ENCODE results near the gene KASH5. TPM values are rescaled to one million over a fixed set of nuclear protein-coding genes. Genes with fewer than 3 reads are reported as not detected.

KASH5 gene
- total RNA-seq, 5 donors from 2014 or later (not counting 1 experiment from before 2014, with no cell fraction given): 0.25 to 0.26 TPM; not detected in 3

GRCh38 chr19:49422407-49423070 is 34.5 kb downstream of the KASH5 start:
- H3K27me3 Mint-ChIP-seq: peaks cover 87 to 92% of the 10 kb centered on the region in 2 donors
- DNase-seq (peak in 22 of 35 experiments; percentile 22 to 69 (median 42)), ATAC-seq (replicated peaks in 1 of 4) (peak; percentile 36 to 50 (median 46))
- peak overlapping the region; percentile 63 to 82 (median 76) for H3K4me3 Mint-ChIP-seq
- no peaks in the 10 kb centered on the region for H3K9me3 Mint-ChIP-seq
- H3K27me3 ChIP-seq (replicated peaks in 1 of 2; ENCODE audit: control insufficient read depth in 2 of 2, extremely low read depth in 1 of 2, insufficient read depth in 2 of 2, low read length in 1 of 2): peaks cover 12 to 95% of the 10 kb centered on the region in 2 experiments
- H3K4me1 ChIP-seq (ENCODE audit: control insufficient read depth in 1 of 2, extremely low read depth in 1 of 2, insufficient read depth in 2 of 2, low read length in 2 of 2): peaks cover 13 to 50% of the 10 kb centered on the region in 2 experiments
- CTCF ChIA-PET: interaction anchor here in 1 of 2 donors (0.5 kb wide), 1 partner anchor 84 kb away, joined by 4 read pairs; no protein-coding TSS in a partner anchor
- H3K9me3 ChIP-seq: no peaks in the 10 kb centered on the region
- peak overlapping the region; percentile 16 to 74 for H3K4me3 ChIP-seq (ENCODE audit: control insufficient read depth in 1 of 2, extremely low read depth in 1 of 2, low read length in 1 of 2)
- H3K36me3 Mint-ChIP-seq: peaks cover 6% of the 10 kb centered on the region
- peak overlapping the region in 1 of 2 donors; percentile 65 for H3K27ac Mint-ChIP-seq
- no peak overlapping the region for H3K27ac ChIP-seq (ENCODE audit: low read length)
- POLR2A ChIA-PET: no interaction called here
- H3K4me1 Mint-ChIP-seq: peaks cover 52 to 69% (median 64%) of the 10 kb centered on the region in 3 donors
- H3K36me3 ChIP-seq (ENCODE audit: control insufficient read depth in 2 of 2, extremely low read depth in 1 of 2, insufficient read depth in 1 of 2, low read length in 1 of 2): no peaks in the 10 kb centered on the region
- 5% methylated on average over 58 of the region's 58 CpGs for WGBS (ENCODE audit: insufficient coverage)

- no peaks in the 10 kb centered on the region for H3K9me3 Mint-ChIP-seq
- Histone ChIP-seq H3K27ac (ENCODE audit: low read length) (no peak within 1 kb of the TSS), H3K27me3 (replicated peaks in 1 of 2; ENCODE audit: control insufficient read depth in 2 of 2, extremely low read depth in 1 of 2, insufficient read depth in 2 of 2, low read length in 1 of 2) (peaks cover 12 to 96% of the 10 kb centered on the region in 2 experiments), H3K36me3 (ENCODE audit: control insufficient read depth in 2 of 2, extremely low read depth in 1 of 2, insufficient read depth in 1 of 2, low read length in 1 of 2) (no peaks in the 10 kb centered on the region), H3K4me1 (ENCODE audit: control insufficient read depth in 1 of 2, extremely low read depth in 1 of 2, insufficient read depth in 2 of 2, low read length in 2 of 2) (peaks cover 15 to 58% of the 10 kb centered on the region in 2 experiments), H3K9me3 (no peaks in the 10 kb centered on the region), H3K4me3 (ENCODE audit: control insufficient read depth in 1 of 2, extremely low read depth in 1 of 2, low read length in 1 of 2) (peak within 1 kb of the TSS; percentile 16 to 74)
- peaks cover 59 to 76% (median 70%) of the 10 kb centered on the region in 3 donors for H3K4me1 Mint-ChIP-seq
- no peak for DNase-seq
- peak in 2 of 4 experiments; percentile 2 to 6 for ATAC-seq (replicated peaks in 1 of 4)
- peaks cover 6% of the 10 kb centered on the region for H3K36me3 Mint-ChIP-seq
- peak within 1 kb of the TSS; percentile 63 to 82 (median 76) for H3K4me3 Mint-ChIP-seq
- peaks cover 86 to 92% of the 10 kb centered on the region in 2 donors for H3K27me3 Mint-ChIP-seq
- ChIA-PET CTCF (no interaction called here), POLR2A (interaction anchor here in 1 of 2 donors (0.7 kb wide), 1 partner anchor 12 kb away, joined by 4 read pairs; no protein-coding TSS in a partner anchor)
- peak within 1 kb of the TSS in 1 of 2 donors; percentile 71 for H3K27ac Mint-ChIP-seq
- 6% methylated on average over 38 of the region's 42 CpGs for WGBS (ENCODE audit: insufficient coverage)
Measured at GRCh38 chr19:49423071-49423984, 35.3 kb downstream of the KASH5 start, which contains the start of gene PTH2. PTH2 (minus strand) TSS chr19:49423441; CDS start chr19:49423339, 102 bp downstream.

GRCh38 chr19:49423985-49424303 is 35.9 kb downstream of the KASH5 start:
- Mint-ChIP-seq H3K36me3 (peaks cover 6% of the 10 kb centered on the region), H3K4me1 (peaks cover 62 to 80% (median 75%) of the 10 kb centered on the region in 3 donors), H3K9me3 (no peaks in the 10 kb centered on the region), H3K27me3 (peaks cover 85 to 91% of the 10 kb centered on the region in 2 donors), H3K4me3 (peak overlapping the region; percentile 53 to 82 (median 63)), H3K27ac (peak overlapping the region in 1 of 2 donors; percentile 58)
- ATAC-seq (replicated peaks in 1 of 4) (peak; percentile 16 to 54 (median 47)), DNase-seq (peak in 1 of 35 experiments; percentile 63)
- CTCF ChIA-PET: no interaction called here
- peaks cover 15 to 64% of the 10 kb centered on the region in 2 experiments for H3K4me1 ChIP-seq (ENCODE audit: control insufficient read depth in 1 of 2, extremely low read depth in 1 of 2, insufficient read depth in 2 of 2, low read length in 2 of 2)
- no peaks in the 10 kb centered on the region for H3K36me3 ChIP-seq (ENCODE audit: control insufficient read depth in 2 of 2, extremely low read depth in 1 of 2, insufficient read depth in 1 of 2, low read length in 1 of 2)
- 0% methylated on average over 1 of the region's 3 CpGs for WGBS (ENCODE audit: insufficient coverage)
- POLR2A ChIA-PET: interaction anchor here (0.6 to 0.7 kb wide), 2 partner anchors 13 to 18 kb away, joined by 4 read pairs; no protein-coding TSS in a partner anchor
- H3K4me3 ChIP-seq (ENCODE audit: control insufficient read depth in 1 of 2, extremely low read depth in 1 of 2, low read length in 1 of 2): peak overlapping the region in 1 of 2 donors; percentile 19
- H3K9me3 ChIP-seq: no peaks in the 10 kb centered on the region
- H3K27me3 ChIP-seq (replicated peaks in 1 of 2; ENCODE audit: control insufficient read depth in 2 of 2, extremely low read depth in 1 of 2, insufficient read depth in 2 of 2, low read length in 1 of 2): peaks cover 12 to 96% of the 10 kb centered on the region in 2 experiments
- no peak overlapping the region for H3K27ac ChIP-seq (ENCODE audit: low read length)

GRCh38 chr19:49425178-49425577 is 37.1 kb downstream of the KASH5 start, which contains the start of gene GFY:
GFY (plus strand) TSS chr19:49425388; CDS start chr19:49426431, 1,043 bp downstream.
- Mint-ChIP-seq H3K36me3 (peaks cover 6% of the 10 kb centered on the region), H3K4me3 (peak within 1 kb of the TSS in 1 of 3 donors; percentile 82), H3K4me1 (peaks cover 62 to 80% (median 77%) of the 10 kb centered on the region in 3 donors), H3K27ac (no peak within 1 kb of the TSS), H3K9me3 (no peaks in the 10 kb centered on the region), H3K27me3 (peaks cover 80 to 89% of the 10 kb centered on the region in 2 donors)
- H3K9me3 ChIP-seq: no peaks in the 10 kb centered on the region
- H3K4me3 ChIP-seq (ENCODE audit: control insufficient read depth in 1 of 2, extremely low read depth in 1 of 2, low read length in 1 of 2): no peak within 1 kb of the TSS
- no peaks in the 10 kb centered on the region for H3K36me3 ChIP-seq (ENCODE audit: control insufficient read depth in 2 of 2, extremely low read depth in 1 of 2, insufficient read depth in 1 of 2, low read length in 1 of 2)
- ATAC-seq (replicated peaks in 1 of 4): no peak
- H3K4me1 ChIP-seq (ENCODE audit: control insufficient read depth in 1 of 2, extremely low read depth in 1 of 2, insufficient read depth in 2 of 2, low read length in 2 of 2): peaks cover 15 to 64% of the 10 kb centered on the region in 2 experiments
- CTCF ChIA-PET: no interaction called here
- no peak for DNase-seq
- POLR2A ChIA-PET: interaction anchor here in 1 of 2 donors (0.5 kb wide), 1 partner anchor 31 kb away, joined by 3 read pairs; no protein-coding TSS in a partner anchor
- peaks cover 15 to 99% of the 10 kb centered on the region in 2 experiments for H3K27me3 ChIP-seq (replicated peaks in 1 of 2; ENCODE audit: control insufficient read depth in 2 of 2, extremely low read depth in 1 of 2, insufficient read depth in 2 of 2, low read length in 1 of 2)
- 73% methylated on average over 7 of the region's 7 CpGs for WGBS (ENCODE audit: insufficient coverage)
- H3K27ac ChIP-seq (ENCODE audit: low read length): no peak within 1 kb of the TSS

DNA sequence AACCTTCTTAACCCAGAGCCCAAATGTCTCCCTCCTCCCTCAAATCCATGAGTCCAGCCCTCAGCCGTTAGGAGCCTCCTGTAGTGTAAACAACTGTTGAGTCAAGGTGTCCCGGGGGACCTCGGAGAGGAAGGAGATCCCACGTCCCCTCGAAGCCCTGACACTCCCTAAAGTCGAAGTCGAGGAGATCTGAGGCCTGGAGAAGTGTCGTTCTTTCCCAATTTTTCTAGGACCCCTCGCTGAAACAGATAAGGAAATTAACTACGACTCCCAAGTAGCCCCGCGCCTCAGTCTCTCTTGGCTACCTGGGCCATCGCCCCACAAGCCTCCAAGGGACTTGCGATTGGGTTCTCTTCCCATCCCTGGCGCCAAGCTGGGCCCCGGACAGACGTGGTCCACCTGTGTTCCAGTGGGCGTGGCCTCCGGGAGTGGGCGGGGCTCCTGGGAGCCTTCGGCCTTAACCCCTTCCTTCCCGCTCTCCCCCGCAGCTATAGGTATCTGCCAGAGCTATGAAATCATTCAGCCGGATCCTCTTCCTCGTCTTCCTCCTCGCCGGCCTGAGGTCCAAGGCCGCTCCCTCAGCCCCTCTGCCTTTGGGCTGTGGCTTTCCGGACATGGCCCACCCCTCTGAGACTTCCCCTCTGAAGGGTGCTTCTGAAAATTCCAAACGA is 38.0 kb downstream of the KASH5 start:
- no peaks in the 10 kb centered on the region for H3K9me3 Mint-ChIP-seq

More for the DNA sequence above, 38.0 kb downstream of the KASH5 start:
- ATAC-seq (replicated peaks in 1 of 4): no peak
- Mint-ChIP-seq H3K36me3 (peaks cover 6% of the 10 kb centered on the region), H3K4me1 (peaks cover 61 to 75% (median 75%) of the 10 kb centered on the region in 3 donors), H3K27me3 (peaks cover 80 to 89% of the 10 kb centered on the region in 2 donors), H3K27ac (peak overlapping the region in 1 of 2 donors; percentile 81), H3K4me3 (peak overlapping the region in 1 of 3 donors; percentile 62)
- no peaks in the 10 kb centered on the region for H3K36me3 ChIP-seq (ENCODE audit: control insufficient read depth in 2 of 2, extremely low read depth in 1 of 2, insufficient read depth in 1 of 2, low read length in 1 of 2)
- no peaks in the 10 kb centered on the region for H3K9me3 ChIP-seq
- H3K27me3 ChIP-seq (replicated peaks in 1 of 2; ENCODE audit: control insufficient read depth in 2 of 2, extremely low read depth in 1 of 2, insufficient read depth in 2 of 2, low read length in 1 of 2): peaks cover 17 to 99% of the 10 kb centered on the region in 2 experiments
- H3K27ac ChIP-seq (ENCODE audit: low read length): no peak overlapping the region
- CTCF ChIA-PET: no interaction called here
- no peak for DNase-seq
- H3K4me3 ChIP-seq (ENCODE audit: control insufficient read depth in 1 of 2, extremely low read depth in 1 of 2, low read length in 1 of 2): no peak overlapping the region
- 13% methylated on average over 30 of the region's 30 CpGs for WGBS (ENCODE audit: insufficient coverage)
- H3K4me1 ChIP-seq (ENCODE audit: control insufficient read depth in 1 of 2, extremely low read depth in 1 of 2, insufficient read depth in 2 of 2, low read length in 2 of 2): peaks cover 15 to 61% of the 10 kb centered on the region in 2 experiments
- POLR2A ChIA-PET: no interaction called here
